Erythroblast (primary cell): ENCODE results near the gene TRIO.

Experiments
- GATA1 ChIP-seq: IDR thresholded peaks from 2 replicates; pipeline ENCODE4 v1.6.1; 2011; ENCODE audit warnings: low read depth, mild to moderate bottlenecking, control low read depth, low read length, moderate library complexity
- POLR2A ChIP-seq: IDR thresholded peaks from 2 replicates; pipeline ENCODE4 v1.6.1; 2011; ENCODE audit warnings: mild to moderate bottlenecking, low read length

- no peak for TF ChIP-seq POLR2A
- TF ChIP-seq GATA1, result no peak
Measured at GRCh38 chr5:14185326-14186058, 42.4 kb downstream of the TRIO start.
